ENCODE results near the gene RAB3GAP1.
A peak's percentile ranks its signal among the peaks of the same experiment; 100 is the strongest.
"Not testable (repeated sequence)": the region's sequence is repeated elsewhere in the genome, so short reads cannot be mapped to it uniquely, and the experiment has no call there.

Gene RAB3GAP1

DNA sequence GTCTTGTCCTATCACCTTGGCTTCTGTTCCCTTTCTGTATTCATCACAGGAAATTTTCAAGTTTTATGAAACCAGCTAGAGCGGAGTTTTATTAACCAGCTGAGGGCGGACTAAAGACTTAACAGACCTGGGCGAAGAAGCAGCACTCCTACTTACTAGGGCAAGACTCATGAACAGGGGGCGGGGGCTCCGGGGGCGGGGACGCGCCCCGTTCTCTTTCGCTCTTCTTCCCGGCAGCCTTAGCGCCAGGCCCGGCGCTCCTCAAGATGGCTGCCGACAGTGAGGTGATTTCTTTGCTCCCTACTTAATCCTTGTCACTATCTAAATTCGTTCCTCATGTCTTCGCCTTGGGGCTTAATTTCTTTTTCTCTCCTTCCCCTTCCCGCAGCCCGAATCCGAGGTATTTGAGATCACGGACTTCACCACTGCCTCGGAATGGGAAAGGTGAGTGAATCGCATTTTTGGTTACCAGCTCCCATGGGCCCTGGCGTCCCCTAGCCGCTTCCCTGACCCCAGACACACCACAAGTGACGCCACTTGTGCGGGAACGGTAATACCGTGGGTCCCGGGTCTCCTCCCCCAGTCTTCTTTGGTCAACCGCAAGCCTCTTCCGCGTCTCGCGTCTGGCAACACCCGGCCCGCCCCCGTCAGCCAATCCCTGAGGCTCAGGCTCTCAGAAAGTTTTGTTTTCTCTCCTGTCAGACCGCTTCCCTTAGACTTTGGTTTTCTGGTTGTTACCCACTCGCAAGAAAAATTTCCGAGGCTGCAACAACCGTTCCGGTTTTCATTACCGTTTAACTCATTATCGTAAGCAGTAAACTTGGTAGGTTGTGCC is at the start of gene RAB3GAP1:
Gene RAB3GAP1 (plus strand): TSS at position 251 of the 835 bp plus-strand sequence. CDS start 16 bp downstream, at position 267.
- peak; percentile 83 for DNase-seq (ENCODE audit: low spot score)

DNA sequence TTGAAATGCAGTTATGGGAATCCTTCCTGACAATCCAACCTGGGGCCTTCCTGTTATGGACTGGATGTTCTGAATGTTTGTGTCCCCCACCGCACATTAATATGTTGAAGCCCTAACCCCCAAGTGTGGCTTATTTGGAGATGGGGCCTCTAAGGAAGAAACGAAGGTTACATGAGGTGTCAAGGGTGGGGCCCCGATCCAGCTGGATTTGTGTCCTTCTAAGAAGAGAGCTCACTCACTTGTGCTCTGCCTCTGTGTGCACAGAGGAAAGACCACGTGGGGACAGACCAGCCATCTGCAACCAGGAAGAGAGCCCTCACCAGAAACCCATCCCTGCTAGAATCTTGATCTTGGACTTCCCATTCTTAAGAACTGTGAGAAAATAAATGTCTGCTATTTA is 49.3 kb upstream of the RAB3GAP1 start:
- no peak for DNase-seq (ENCODE audit: low spot score)

DNA sequence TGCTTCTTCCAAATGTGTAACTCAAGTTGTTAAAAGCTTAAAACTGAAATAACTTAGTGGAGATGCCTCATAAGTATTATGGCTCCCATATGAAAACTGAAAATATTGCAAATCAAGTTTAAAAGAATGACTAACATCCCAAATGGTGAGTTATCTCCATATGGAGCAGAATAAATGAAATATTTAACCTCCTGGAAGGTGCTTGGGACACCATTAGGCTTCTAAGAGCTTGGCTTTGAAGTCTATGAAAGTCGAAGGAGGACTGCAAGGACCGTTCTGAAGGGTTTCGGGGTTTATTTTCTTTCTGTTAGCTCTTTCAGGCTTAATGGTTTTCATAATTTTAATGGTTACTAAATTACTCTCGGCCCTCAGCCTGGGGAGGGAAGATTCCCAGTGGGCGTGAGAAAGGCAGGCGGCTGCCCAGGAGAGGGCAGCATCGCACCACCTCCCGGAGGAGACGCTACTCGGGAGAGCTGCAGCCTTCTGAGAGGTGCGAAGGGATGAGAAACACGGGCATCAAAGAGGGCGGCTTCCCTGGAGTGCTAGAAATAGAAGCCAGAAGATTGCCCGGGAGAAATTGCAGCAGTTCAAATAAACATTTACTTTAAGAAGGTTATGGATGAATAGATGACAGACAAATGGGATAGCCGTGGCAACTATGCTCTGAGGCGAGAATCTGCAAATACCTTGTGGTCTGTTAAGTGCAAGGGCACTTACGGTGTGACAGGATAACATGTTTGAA is 47.9 kb upstream of the RAB3GAP1 start:
- peak; percentile 55 for DNase-seq (ENCODE audit: low spot score)

DNA sequence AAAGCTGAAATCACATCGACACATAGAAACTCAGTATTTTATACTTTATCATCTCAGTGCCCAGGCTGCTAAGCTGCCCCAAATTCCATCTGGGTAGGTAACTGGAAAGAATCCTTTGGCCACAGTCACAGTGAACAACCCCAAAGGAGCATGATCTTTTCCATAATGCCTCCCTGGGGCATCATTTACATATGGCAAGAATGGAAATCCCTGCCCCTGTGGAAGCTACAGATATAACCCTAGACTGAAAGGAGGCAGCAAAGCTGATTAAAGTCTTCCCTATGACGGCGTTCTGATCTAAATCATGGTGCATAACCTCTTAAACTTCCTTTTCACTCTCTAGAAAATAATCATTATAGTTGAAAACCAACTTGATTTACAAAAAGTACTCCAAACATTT is 46.3 kb upstream of the RAB3GAP1 start:
- no peak for DNase-seq (ENCODE audit: low spot score)

DNA sequence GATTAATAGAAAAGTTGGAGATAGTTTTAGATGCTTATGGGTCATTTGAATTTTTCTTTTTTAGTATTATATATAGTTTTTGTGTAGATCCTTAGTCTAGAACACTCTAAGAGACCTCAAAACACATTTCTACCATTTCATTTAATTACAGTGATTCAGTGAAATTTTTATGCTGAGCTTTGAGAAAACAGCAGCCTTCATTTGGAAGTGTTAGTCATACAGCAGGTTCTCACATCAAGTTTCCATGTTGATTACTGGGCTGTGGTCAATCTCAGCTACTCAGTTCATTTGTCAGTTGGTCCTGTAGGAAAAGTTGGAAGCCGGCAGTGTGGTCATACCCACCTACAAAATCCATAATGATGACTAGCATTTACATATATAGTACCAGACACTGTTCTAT is 42.8 kb upstream of the RAB3GAP1 start:
- DNase-seq (ENCODE audit: low spot score): no peak

DNA sequence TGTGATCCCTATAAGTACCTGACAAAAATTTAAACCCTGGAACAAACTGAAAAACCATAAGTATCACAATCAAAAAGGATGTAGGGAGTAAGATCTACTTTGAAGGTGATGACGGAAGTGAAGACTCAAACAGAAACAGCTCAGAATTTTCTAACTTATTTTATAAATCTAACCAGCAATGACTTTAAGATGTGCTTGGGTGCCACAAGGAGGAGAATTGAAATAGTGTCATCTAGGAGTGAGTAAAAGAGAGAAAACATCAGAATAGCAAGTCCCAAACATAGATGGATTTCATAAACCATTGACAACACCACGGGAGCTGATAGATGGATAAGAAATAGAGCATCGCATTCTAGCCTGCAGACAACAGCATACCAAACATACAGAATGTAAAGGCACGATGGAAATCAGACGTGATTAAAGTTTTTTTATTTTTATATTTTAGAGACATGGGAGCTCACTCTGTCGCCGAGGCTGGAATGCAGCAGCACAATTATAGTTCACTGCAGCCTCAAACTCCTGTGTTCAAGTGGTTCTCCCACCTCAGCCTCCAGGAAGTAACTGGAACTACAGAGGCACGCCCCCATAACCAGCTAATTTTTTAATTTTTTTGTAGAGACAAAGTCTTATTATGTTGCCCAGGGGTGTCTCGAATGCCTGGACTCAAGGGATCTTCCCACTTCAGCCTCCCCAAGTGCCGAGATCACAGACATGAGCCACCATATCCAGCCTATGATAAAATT is 41.7 kb upstream of the RAB3GAP1 start:
- no peak for DNase-seq (ENCODE audit: low spot score)

DNA sequence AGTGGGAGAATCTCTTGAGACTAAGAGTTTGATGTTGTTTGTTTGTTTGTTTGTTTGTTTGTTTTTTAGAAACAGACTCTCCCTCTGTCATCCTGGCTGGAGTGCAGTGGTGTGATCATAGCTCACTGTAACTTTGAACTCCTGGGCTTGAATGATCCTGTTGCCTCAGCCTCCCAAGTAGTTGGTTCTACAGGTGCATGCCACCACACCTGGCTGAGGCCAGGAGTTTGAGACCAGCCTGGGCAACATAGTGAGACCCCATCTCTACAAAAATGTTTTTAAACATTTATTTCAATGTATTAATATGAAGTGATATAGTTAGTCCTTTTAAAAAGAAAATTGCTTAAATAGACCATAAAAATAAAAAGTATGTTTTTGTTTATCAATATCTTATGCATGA is 40.5 kb upstream of the RAB3GAP1 start:
- no peak for DNase-seq (ENCODE audit: low spot score)

DNA sequence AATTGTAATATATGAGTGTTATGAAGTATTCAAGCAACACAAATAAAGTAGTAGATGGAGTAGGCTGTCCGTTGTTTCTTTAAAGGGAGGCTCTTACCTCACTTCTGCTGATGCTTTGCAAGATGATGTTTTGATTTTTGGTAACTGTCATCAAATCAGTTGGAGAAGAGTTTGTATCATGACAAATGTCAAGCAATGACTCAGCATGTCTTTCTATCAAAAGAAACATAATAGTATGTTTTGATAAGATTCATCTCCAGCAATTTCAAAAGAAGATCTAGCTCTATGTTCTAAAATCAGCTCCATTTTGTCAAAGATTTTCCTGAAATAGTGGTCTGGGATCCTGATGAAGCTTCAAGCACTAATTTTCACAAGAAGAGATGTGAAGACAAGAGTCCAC is 30.5 kb upstream of the RAB3GAP1 start:
- DNase-seq (ENCODE audit: low spot score): peak; percentile 1

DNA sequence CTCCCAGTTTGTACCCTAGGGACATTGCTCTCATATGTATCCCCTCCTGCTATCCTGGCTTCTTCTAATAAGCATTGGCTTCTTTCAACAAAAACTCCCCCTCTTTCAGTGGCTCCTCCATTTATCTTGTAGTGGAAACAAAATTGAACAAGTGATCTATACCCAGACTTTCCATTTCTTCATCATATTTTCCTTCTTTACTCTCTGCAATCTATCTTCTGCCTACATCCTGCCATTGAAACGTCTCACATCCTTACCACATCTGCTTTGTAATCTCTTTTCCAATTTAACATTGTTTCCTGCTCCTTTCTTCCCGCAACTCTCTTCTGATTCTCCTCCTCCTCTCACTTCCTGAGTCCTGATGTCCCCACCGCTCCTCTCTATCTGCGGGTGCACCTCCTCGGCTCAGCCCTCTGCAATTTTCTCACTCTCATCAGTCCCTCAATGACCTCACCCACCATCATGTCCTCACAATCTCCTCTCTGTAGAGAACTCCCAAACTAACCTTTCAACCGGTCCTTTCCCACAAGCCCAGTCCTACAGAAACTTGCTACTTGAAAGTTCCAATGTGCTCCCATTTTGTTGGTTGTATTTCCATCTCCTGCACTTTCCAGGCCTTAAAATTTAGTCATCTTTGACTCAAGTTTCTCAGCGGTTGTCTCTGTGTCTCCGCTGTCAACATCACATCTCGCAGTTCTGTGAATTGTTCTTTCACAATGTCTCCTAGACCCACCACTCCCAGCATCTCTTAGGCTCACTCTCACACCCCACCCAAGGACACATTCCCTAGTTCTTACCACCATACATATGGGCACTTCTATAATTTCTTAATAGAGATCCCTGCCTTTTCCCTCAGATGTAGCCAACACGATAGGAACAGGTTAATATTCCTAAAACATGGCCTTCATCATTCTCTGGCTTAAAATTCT is 28.9 kb upstream of the RAB3GAP1 start:
- no peak for DNase-seq (ENCODE audit: low spot score)

DNA sequence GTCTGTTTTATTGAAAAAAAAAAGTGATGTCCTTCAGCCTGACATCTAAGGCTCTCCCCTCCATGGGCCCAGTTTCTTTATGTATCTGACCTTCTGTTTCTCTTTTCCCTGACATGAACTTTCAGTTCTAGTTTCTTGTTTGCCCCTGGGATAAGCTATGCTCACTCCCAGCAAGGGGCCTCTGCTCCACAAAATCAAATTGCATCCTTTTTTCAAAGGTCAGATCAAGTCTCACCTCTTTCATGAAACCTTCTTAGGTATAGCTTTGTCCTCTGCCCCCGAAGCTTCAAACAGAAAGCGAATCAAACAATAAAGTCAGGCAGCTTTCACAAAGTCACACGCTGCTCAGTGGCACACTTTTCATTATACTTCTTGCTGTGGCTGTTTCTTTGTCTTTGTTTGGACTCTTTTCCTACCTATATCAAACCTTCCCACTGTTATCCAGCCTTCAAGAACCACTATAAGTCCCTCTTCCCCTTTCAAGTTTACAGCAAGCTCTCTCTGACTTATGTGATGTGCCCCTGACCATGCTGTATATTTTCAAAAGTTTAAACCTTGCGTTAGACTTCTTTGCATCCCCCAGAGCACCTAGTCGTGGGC is 28.1 kb upstream of the RAB3GAP1 start:
- DNase-seq (ENCODE audit: low spot score): no peak

DNA sequence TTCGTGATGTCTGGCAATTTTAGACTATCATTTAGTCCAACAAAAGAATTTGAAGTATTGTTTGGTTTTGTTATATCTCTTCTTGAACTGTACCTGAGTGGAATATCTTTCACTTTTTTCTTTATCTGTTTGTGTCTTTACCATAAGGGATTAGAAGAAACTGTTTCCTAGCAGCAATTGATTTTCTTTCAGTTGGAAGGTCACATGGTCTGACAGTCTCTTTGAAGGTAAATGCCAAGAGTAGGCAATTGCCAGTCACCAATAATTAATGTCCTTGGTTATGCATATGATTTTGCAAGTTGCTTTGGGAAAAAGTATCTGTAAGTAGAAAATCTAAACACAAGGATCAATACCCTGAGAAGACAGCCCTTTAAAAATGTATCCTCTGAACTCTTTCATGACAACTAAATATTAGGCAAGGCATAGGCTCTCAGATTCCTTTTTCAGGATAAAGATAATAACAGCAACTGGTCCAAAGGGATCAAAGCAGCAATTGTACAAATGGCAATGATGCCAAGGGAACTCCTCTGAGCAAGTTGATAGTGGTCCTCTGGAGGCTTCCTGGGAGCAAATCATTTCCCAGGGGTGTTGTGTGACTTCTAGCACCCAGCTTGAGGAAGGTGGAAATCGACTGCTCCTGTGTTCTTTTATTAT is 22.5 kb upstream of the RAB3GAP1 start:
- no peak for DNase-seq (ENCODE audit: low spot score)

DNA sequence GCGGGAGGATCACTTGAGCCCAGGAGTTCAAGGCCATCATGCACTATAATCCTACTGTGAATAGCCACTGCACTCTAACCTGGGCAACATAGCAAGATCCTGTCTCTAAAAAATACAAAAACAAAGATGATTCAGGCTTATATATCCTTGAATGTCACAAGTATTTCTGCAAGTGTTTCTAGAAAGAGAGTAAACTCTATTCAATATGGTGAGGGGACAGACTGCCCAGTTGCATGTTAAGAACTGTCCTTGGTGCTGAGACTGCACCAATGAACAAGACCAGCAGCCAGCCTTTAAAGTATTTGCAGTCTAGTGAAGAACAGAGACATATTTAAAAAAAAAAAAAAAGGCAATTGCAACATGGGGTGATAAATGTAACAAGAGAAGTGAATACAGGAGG is 21.3 kb upstream of the RAB3GAP1 start:
- DNase-seq (ENCODE audit: low spot score): no peak

DNA sequence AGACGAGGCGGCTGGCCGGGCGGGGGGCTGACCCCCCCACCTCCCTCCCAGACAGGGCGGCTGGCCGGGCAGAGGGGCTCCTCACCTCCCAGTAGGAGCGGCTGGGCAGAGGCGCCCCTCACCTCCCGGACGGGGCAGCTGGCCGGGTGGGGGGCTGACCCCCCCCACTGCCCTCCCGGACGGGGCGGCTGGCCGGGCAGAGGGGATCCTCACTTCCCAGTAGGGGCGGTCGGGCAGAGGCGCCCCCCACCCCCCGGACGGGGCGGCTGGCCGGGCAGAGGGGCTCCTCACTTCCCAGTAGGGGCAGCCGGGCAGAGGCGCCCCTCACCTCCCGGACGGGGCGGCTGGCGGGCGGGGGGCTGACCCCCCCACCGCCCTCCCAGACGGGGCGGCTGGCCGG is 18.9 kb upstream of the RAB3GAP1 start:
- not testable (repeated sequence) for DNase-seq (ENCODE audit: low spot score)

DNA sequence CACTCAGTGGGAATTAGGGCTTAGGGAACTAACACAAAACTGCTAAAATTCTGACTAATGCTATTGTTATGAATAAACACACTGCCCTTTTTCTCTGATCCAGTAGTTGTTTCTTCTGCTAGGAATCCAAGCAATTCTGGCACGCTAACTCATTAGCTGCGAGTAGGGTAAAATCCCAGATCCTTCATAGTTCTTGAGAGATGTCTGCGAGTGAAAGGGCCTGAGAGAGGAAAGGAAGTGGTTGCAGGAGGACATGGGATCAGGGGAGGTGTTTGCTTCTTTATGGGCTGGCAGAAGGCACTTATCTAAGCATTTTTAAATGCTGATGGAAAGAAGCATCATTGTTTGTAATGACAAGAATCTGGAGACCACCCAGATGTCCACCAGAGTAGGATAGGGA is 14.3 kb upstream of the RAB3GAP1 start:
- no peak for DNase-seq (ENCODE audit: low spot score)

DNA sequence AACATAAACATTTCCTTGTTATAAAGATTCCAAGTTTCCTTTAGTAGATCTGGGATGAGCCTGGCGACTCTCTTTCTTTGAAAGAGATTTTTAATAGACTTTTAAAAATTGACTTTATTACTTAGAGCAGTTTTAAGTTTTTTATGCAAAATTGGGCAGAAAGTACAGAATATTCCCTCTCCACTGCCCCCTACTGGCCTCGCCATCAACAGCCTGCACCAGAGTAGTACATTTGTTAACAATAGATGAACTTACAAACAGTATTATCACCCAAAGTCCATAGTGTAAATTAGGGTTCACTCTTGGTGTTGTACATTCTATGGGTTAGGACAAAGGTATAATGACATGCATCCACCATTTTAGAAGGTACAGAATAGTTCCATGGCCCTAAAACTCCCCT is 8.7 kb upstream of the RAB3GAP1 start:
- no peak for DNase-seq (ENCODE audit: low spot score)

DNA sequence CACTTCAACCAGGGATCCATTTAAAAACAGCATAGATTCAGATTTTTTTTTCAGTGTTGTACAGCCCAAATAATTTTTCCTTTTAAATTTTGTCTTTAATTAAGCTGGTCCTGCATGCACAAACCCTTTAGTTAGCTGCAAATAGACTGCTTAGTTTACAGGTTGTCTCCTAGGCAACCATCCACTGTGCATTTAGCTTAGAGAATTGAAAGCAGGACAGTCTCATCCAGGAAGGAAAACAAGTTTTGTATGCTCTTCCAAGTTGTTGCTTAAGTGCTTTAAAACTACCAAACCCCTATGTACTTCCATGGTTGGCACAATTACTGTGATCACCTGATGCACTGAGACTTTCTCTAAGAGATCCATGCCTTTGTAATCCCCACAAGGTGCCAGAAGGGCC is 4.8 kb upstream of the RAB3GAP1 start, which contains the start of gene MAP3K19:
Gene MAP3K19 (minus strand): TSS at position 148 of the 400 bp plus-strand sequence. CDS start 22,800 bp downstream, outside the sequence.
- DNase-seq (ENCODE audit: low spot score): no peak

DNA sequence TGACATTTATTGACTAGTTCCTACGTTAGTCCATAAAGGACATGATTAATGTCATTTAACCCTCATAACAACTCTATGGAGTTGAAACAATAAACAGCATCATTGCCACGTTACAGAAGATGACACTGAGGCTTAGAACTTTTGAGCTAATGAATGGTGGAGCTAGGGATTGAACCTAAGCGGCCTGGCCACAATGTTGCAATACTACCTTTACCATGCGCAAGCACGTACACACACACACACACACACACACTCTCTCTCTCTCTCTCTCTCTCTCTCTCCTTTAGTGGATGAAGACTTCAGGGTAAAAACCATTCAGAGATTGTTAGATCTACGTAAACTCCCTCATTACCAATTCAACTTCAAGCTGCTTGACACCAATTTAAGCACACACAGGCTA is 4.0 kb upstream of the RAB3GAP1 start:
- DNase-seq (ENCODE audit: low spot score): no peak

DNA sequence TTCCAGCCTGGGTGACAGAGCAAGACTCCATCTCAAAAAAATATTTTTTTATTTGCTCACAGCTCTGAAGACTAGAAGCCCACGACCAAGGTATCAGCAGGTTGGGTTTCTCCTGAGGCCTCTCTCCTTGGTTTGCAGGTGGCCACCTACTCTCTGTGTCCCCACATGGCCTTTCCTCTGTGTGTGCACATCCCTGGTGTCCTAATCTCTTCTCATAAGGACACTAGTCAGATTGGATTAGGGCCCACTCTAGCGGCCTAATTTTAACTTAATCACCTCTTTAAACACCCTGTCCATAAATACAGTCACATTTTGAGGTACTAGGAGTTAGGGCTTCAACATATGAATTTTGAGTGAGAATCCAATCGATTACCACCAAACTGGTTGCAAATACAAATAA is 2.0 kb upstream of the RAB3GAP1 start:
- no peak for DNase-seq (ENCODE audit: low spot score)

DNA sequence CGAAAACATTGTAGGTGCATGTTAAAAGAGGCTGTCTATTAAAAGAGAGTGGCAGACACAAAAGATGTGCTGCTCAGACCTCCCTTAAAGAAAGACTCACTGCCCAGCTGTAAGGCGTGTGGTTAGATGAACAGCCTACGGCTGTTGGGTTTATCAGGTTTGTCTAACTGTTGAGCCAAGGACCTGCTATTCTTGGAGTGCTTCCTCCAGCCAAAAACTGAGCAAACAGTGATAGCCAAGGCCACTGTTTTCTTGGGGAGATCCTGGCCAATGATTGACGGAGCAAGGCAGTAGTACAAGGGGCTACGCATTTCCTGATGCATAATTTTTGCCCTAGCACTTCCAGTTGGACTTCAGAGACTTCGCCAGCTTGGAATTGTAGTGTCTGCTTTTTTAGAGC is 1.4 kb upstream of the RAB3GAP1 start:
- DNase-seq (ENCODE audit: low spot score): no peak

DNA sequence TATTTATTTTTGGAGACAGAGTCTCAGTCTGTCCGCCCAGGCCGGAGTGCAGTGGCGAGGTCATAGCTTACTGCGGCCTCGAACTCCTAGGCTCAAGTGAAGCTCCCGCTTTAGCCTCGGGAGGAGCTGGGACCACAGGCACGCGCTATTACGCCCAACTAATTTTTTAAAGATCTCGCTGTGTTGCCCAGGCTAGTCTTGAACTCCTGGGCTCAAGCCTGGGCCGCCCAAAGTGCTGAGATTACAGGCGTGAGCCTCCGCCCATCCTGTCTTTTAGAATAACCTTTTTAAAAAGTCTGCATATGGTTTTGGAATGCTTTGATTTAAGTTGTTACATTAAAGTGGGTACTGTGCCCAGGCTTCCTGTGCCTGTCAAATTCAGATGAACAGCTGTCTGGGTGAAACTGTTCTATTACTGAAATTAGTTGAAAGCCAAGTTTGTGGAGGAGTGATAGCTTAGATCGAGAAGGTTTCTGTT is 944 bp downstream of the RAB3GAP1 start:
- no peak for DNase-seq (ENCODE audit: low spot score)

All from putamen (tissue), 1 donor.